ENCODE data around the gene OGFR.

DNA sequence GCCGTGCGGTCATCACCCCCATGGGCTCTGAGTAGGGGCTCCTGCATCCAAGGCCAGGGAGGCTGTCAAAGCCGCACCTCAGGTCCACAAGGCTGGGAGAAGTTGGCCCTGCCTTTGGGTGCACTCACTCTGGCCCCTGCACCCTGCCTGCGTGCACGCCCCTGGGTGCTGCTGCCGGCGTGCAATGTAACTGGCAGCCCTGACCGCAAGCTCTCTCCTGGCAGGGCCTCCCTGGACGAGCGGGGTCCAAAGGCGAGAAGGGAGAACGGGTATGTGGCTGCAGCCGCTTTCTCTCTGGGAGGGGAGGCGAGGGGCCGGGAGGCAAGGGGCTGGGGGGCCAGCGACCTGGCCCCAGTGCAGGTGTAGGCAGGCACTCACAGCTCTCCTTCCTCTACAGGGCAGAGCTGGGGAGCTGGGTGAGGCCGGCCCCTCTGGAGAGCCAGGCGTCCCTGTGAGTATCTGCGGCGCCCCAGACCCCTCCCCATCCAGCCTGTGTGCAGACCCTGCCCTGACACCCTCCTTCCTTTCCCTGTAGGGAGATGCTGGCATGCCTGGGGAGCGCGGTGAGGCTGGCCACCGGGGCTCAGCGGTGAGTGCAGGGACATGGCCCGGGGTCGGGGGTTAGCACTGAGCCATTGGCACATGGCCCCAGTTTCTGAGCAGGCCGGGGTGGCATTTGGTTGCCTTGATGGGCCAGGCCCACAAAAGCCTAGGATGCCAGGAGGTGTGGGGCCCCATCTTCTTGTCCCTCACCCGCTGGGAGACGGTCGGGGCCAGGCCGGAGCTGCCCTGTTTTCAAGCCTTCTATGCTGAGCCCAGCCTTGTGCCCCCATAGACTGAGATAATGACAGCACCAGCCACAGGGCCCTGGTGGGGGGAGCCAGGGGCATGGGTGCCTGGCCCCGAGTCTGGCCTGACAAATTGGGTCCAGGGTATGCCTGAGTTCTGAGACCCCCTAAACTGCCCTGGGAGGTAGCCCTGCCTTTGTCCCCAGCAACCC is 24.9 kb downstream of the OGFR start:
- no peak for TF ChIP-seq EZH2 (IDR thresholded peaks at IDR 0.05; ENCODE audit: low read length)
- TF ChIP-seq, protein P1, sequence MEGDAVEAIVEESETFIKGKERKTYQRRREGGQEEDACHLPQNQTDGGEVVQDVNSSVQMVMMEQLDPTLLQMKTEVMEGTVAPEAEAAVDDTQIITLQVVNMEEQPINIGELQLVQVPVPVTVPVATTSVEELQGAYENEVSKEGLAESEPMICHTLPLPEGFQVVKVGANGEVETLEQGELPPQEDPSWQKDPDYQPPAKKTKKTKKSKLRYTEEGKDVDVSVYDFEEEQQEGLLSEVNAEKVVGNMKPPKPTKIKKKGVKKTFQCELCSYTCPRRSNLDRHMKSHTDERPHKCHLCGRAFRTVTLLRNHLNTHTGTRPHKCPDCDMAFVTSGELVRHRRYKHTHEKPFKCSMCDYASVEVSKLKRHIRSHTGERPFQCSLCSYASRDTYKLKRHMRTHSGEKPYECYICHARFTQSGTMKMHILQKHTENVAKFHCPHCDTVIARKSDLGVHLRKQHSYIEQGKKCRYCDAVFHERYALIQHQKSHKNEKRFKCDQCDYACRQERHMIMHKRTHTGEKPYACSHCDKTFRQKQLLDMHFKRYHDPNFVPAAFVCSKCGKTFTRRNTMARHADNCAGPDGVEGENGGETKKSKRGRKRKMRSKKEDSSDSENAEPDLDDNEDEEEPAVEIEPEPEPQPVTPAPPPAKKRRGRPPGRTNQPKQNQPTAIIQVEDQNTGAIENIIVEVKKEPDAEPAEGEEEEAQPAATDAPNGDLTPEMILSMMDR (optimal IDR thresholded peaks at IDR 0.05 in 1 of 3, IDR thresholded peaks at IDR 0.05 in 1 of 3, conservative IDR thresholded peaks at IDR 0.05 in 1 of 3; ENCODE audit: extremely low read depth in 1 of 3, insufficient read depth in 2 of 3, low read length in 3 of 3) = no peak

Measured in keratinocyte (primary cell).